Medulla oblongata (tissue), 1 donor: Measurements from ENCODE around the gene IDE.

Source experiments
- DNase-seq: peaks from one replicate; pipeline ENCODE4 v3.0.0-alpha.2; 2015; ENCODE audit errors: extremely low spot score

The IDE gene

GRCh38 chr10:92567952-92568600 is 5.8 kb downstream of the IDE start:
- no peak for DNase-seq

GRCh38 chr10:92562424-92562823 is 11.5 kb downstream of the IDE start:
- no peak for DNase-seq

GRCh38 chr10:92559046-92559445 is 14.8 kb downstream of the IDE start:
- DNase-seq, result no peak

GRCh38 chr10:92553959-92554358 is 19.9 kb downstream of the IDE start:
- no peak for DNase-seq

GRCh38 chr10:92552310-92552709 is 21.6 kb downstream of the IDE start:
- DNase-seq, result no peak

GRCh38 chr10:92550924-92551323 is 23.0 kb downstream of the IDE start:
- DNase-seq, result no peak

GRCh38 chr10:92547676-92548075 is 26.2 kb downstream of the IDE start:
- no peak for DNase-seq

- no peak for DNase-seq
These were observed 28.3 kb downstream of the IDE start for GRCh38 chr10:92545556-92545955.

- no peak for DNase-seq
These were observed 29.6 kb downstream of the IDE start for GRCh38 chr10:92544296-92544695.

GRCh38 chr10:92542458-92542857 is 31.4 kb downstream of the IDE start:
- no peak for DNase-seq

GRCh38 chr10:92541583-92541982 is 32.3 kb downstream of the IDE start:
- no peak for DNase-seq

GRCh38 chr10:92538231-92538958 is 35.5 kb downstream of the IDE start:
- DNase-seq, result no peak

- no peak for DNase-seq
These were observed 42.9 kb downstream of the IDE start for GRCh38 chr10:92530891-92531535.

GRCh38 chr10:92530421-92530820 is 43.5 kb downstream of the IDE start:
- no peak for DNase-seq

- DNase-seq, result no peak
These were observed 46.2 kb downstream of the IDE start for GRCh38 chr10:92527716-92528115.

- DNase-seq, result no peak
These were observed 50.3 kb downstream of the IDE start for GRCh38 chr10:92523639-92524038.

GRCh38 chr10:92517034-92517655 is 56.7 kb downstream of the IDE start:
- DNase-seq, result peak; percentile 87

GRCh38 chr10:92508866-92509265 is 65.0 kb downstream of the IDE start:
- no peak for DNase-seq

- no peak for DNase-seq
These were observed 67.6 kb downstream of the IDE start for GRCh38 chr10:92506336-92506735.

GRCh38 chr10:92505044-92505443 is 68.8 kb downstream of the IDE start:
- DNase-seq, result no peak

GRCh38 chr10:92502296-92502808 is 71.5 kb downstream of the IDE start:
- DNase-seq, result no peak

GRCh38 chr10:92493362-92493761 is 80.5 kb downstream of the IDE start:
- DNase-seq, result no peak
